K562 (cell line): ENCODE measurements around the gene ZNHIT6. TPM values are rescaled to one million over a fixed set of nuclear protein-coding genes. Genes with fewer than 3 reads are reported as not detected.

Experiments
- ATAC-seq: fragments of 200-7000 bp; cut with Tn5 transposase; 3 replicates; pipeline ENCODE4 v1.9.1; 2020; ENCODE audit warnings: moderate library complexity
- BruUV-seq: library from RNA; stranded (reverse); fragments of 400-500 nt; replicated peaks from 2 replicates; lab custom pipeline; 2021; lab: Mats Ljungman, UMichigan
- CTCF ChIA-PET: fragments of 300-600 bp; formaldehyde crosslinking; extraction: SDS; loops from one replicate; lab custom pipeline; 2021; ENCODE audit warnings: low intra/inter-chr PET ratio; lab: Yijun Ruan, JAX
- POLR2A ChIA-PET: fragments of 300-600, 350-650 bp; sonication (Branson Sonifier 250); formaldehyde crosslinking; extraction: SDS; loops from one replicate; lab custom pipeline; 2021; ENCODE audit warnings: antibody characterized with exemption, inconsistent platforms; lab: Yijun Ruan, JAX
- DNase-seq, 4 experiments: peaks; one replicate each; pipeline versions ENCODE4 v3.0.0 to v3.0.0-alpha.2; 2011 to 2018; ENCODE audit warnings: low spot score in 3 of 4, mixed read lengths in 3 of 4; ENCODE audit errors: extremely low read depth in 1 of 4
- FAIRE-seq: peaks from 2 replicates; lab custom pipeline; 2011; peaks lifted over from hg19 to GRCh38; lab: Jason Lieb, UNC
- H2AFZ ChIP-seq: 2 replicates; pipeline ENCODE4 v1.6.0; 2011; ENCODE audit warnings: low read depth, low read length, control low read depth, inconsistent platforms
- H3K27ac ChIP-seq: fragments of 200-600 bp; 3 replicates; pipeline ENCODE4 v1.8.0; 2011; ENCODE audit warnings: low read depth, mild to moderate bottlenecking, control low read depth, inconsistent platforms, low read length, moderate library complexity, mixed read lengths; ENCODE audit errors: extremely low read depth
- H3K27me3 ChIP-seq, 2 experiments: fragments of 300-600 bp in 1 of 2; 2 replicates in 1 of 2; 3 replicates in 1 of 2; pipeline versions ENCODE4 v1.6.0 to v1.8.0; 2011; ENCODE audit warnings: inconsistent platforms in 2 of 2, low read length in 2 of 2, mild to moderate bottlenecking in 1 of 2, mixed read lengths in 1 of 2, moderate library complexity in 1 of 2; ENCODE audit not compliant: control insufficient read depth in 2 of 2, insufficient read depth in 2 of 2
- H3K36me3 ChIP-seq: fragments of 300-600 bp; 3 replicates; pipeline ENCODE4 v1.8.0; 2011; ENCODE audit warnings: mild to moderate bottlenecking, low read length, inconsistent platforms; ENCODE audit not compliant: control insufficient read depth, insufficient read depth
- H3K4me1 ChIP-seq, 2 experiments: fragments of 200-600 bp in 1 of 2; replicated peaks in 1 of 2; 2 replicates in 1 of 2; 3 replicates in 1 of 2; pipeline versions ENCODE4 v1.5.1 to v1.8.0; 2011; ENCODE audit warnings: inconsistent platforms in 2 of 2, low read length in 2 of 2, mild to moderate bottlenecking in 1 of 2, mixed read lengths in 1 of 2, moderate library complexity in 1 of 2; ENCODE audit not compliant: control insufficient read depth in 2 of 2, insufficient read depth in 2 of 2
- H3K4me2 ChIP-seq: 2 replicates; pipeline ENCODE4 v1.6.1; 2011; ENCODE audit warnings: low read length, control low read depth, inconsistent platforms, mixed read lengths; ENCODE audit not compliant: insufficient read depth
- H3K4me3 ChIP-seq: fragments of 200-600 bp; sonication (generic), shearing (Covaris generic); 2 replicates; pipeline ENCODE4 v1.5.1; 2016; ENCODE audit warnings: control low read depth, inconsistent platforms
- H3K79me2 ChIP-seq: fragments of 200-600 bp; 3 replicates; pipeline ENCODE4 v1.8.0; 2011; ENCODE audit warnings: low read length, inconsistent platforms; ENCODE audit not compliant: control insufficient read depth, insufficient read depth
- H3K9ac ChIP-seq, 2 experiments: 2 replicates each; pipeline versions ENCODE4 v1.6.0 to v1.6.1; 2011; ENCODE audit warnings: low read depth in 2 of 2, low read length in 2 of 2, control low read depth in 1 of 2, inconsistent platforms in 1 of 2, mild to moderate bottlenecking in 1 of 2, mixed read lengths in 1 of 2; ENCODE audit not compliant: insufficient read depth in 1 of 2
- H3K9me1 ChIP-seq: one replicate; pipeline ENCODE4 v1.6.0; 2011; ENCODE audit warnings: inconsistent platforms, mild to moderate bottlenecking, low read length, moderate library complexity; ENCODE audit not compliant: control insufficient read depth, insufficient read depth
- H3K9me3 ChIP-seq: replicated peaks from 2 replicates; pipeline ENCODE4 v1.5.1; 2011; ENCODE audit warnings: low read depth, low read length, inconsistent platforms; ENCODE audit not compliant: control insufficient read depth, insufficient read depth
- H4K20me1 ChIP-seq: replicated peaks from 2 replicates; pipeline ENCODE4 v1.6.1; 2011; ENCODE audit warnings: low read length, inconsistent platforms, mixed read lengths; ENCODE audit not compliant: control insufficient read depth, insufficient read depth
- CHD4 ChIP-seq: fragments of 200-600 bp; sonication (generic); IDR thresholded peaks from 3 replicates; pipeline ENCODE4 v1.6.1; 2012; ENCODE audit warnings: low read depth, mild to moderate bottlenecking, mixed read lengths, low read length, inconsistent platforms; ENCODE audit not compliant: insufficient read depth, insufficient replicate concordance, poor library complexity, severe bottlenecking
- FOXP1 ChIP-seq: sonication (generic); formaldehyde crosslinking; IDR thresholded peaks from 2 replicates; pipeline ENCODE4 v1.8.0; 2022; ENCODE audit warnings: mild to moderate bottlenecking, missing genetic modification reagents
- HSF4 ChIP-seq: fragments of 250-450 bp; sonication (Bioruptor Pico); IDR thresholded peaks from 2 replicates; pipeline ENCODE4 v2.1.2; 2022; ENCODE audit warnings: mild to moderate bottlenecking, moderate library complexity, borderline replicate concordance
- MXI1 ChIP-seq: IDR thresholded peaks from 2 replicates; pipeline ENCODE4 v1.6.1; 2011; ENCODE audit warnings: low read depth, mild to moderate bottlenecking, improper control_type of control experiment, low read length
- PATZ1 ChIP-seq: fragments of 250-450 bp; sonication (Bioruptor Pico); IDR thresholded peaks from 2 replicates; pipeline ENCODE4 v1.5.0; 2020; ENCODE audit warnings: mild to moderate bottlenecking, borderline replicate concordance
- POLR2G ChIP-seq: fragments of 200-400 bp; formaldehyde crosslinking; IDR thresholded peaks from 2 replicates; pipeline ENCODE4 v1.6.1; 2017; ENCODE audit warnings: low read depth, mild to moderate bottlenecking, antibody characterized with exemption, low read length, moderate library complexity
- POU5F1 ChIP-seq: fragments of 150-350 bp; IDR thresholded peaks from 2 replicates; pipeline ENCODE4 v1.6.1; 2014; ENCODE audit warnings: borderline replicate concordance, low read length, low read depth, mild to moderate bottlenecking; ENCODE audit not compliant: partially characterized antibody
- SMAD4 ChIP-seq: fragments of 250-450 bp; sonication (Bioruptor Pico); conservative IDR thresholded peaks from 2 replicates; pipeline ENCODE4 v1.8.0; 2021; ENCODE audit warnings: inconsistent platforms, mild to moderate bottlenecking, moderate library complexity
- VEZF1 ChIP-seq: fragments of 200-800 bp; sonication (Bioruptor generic); IDR thresholded peaks from 2 replicates; pipeline ENCODE4 v1.6.1; 2017; ENCODE audit warnings: missing genetic modification characterization, missing compliant biosample characterization
- ZNF316 ChIP-seq: fragments of 450-650 bp; IDR thresholded peaks from 2 replicates; pipeline ENCODE4 v1.6.1; 2016
- WGBS: fragments of 100-300 bp; shearing (Covaris generic); methylation state at CpG from one replicate; pipeline ENCODE4 v1.1.6; 2016; ENCODE audit warnings: low coverage, mixed read lengths; ENCODE audit not compliant: insufficient coverage; ENCODE audit errors: missing lambda C conversion rate; 5-methylcytosine and 5-hydroxymethylcytosine counted together
- in situ Hi-C: fragments of 300-500 bp; cut with MboI; formaldehyde crosslinking; loops from 4 replicates; pipeline ENCODE4 v1.15.0; 2018; ENCODE audit warnings: inconsistent platforms, mixed read lengths
- intact Hi-C: fragments of 100-400 bp; cut with micrococcal nuclease; formaldehyde crosslinking; loops from 2 replicates; pipeline ENCODE4 v1.14.2; 2022
- polyA plus RNA-seq, 8 experiments: library from polyadenylated mRNA; depleted of rRNA in 4 of 8; stranded (reverse) in 5 of 8; unstranded in 3 of 8; fragments of >200 nt; fragmentation: Nextera tagmentation in 2 of 8; fragmentation: Illumina TruSeq in 1 of 8; extraction: Ambion mirVana in 2 of 8; extraction: Trizol in 1 of 8; gene quantifications; 2 replicates each; pipeline versions ENCODE4 v1.2.1 to v1.2.3, GENCODE V29; 2011 to 2014; ENCODE audit warnings: inconsistent platforms in 1 of 8, missing spikeins in 1 of 8
- total RNA-seq, 7 experiments: library from RNA; depleted of rRNA in 6 of 7; stranded (reverse); fragments of >200 nt in 6 of 7; fragmentation: Illumina TruSeq in 2 of 7; extraction: Trizol in 2 of 7; gene quantifications; 2 replicates each; pipeline versions ENCODE4 v1.2.1 to v1.2.3, GENCODE V29; 2011 to 2021; ENCODE audit warnings: low replicate concordance in 1 of 7

Gene ZNHIT6
- total and polyA plus RNA-seq, 9 of the 15 experiments (the other 6 are each of a cell fraction or from before 2014, with no cell fraction given): 15.4 to 37.6 (median 21.7) TPM

GRCh38 chr1:85655315-85655714, 52.9 kb downstream of the ZNHIT6 start:
- CTCF ChIA-PET: no interaction called here
- 85% methylated on average over 1 of the region's 1 CpG for WGBS

GRCh38 chr1:85654066-85654782, 54.0 kb downstream of the ZNHIT6 start:
- Histone ChIP-seq H3K36me3 (peaks cover 41% of the 10 kb centered on the region; the same call in 2 of the 3 replicates), H3K27ac (no peak overlapping the region), H3K4me1 (no peaks in the 10 kb centered on the region), H3K9ac (no peak overlapping the region), H3K27me3 (no peaks in the 10 kb centered on the region), H3K4me2 (no peak overlapping the region), H4K20me1 (no peaks in the 10 kb centered on the region), H3K4me3 (no peak overlapping the region), H3K79me2 (no peaks in the 10 kb centered on the region), H2AFZ (no peak overlapping the region), H3K9me3 (no peaks in the 10 kb centered on the region), H3K9me1 (no peaks in the 10 kb centered on the region)
- no TSS peak for BruUV-seq
- no peak for ATAC-seq
- CTCF ChIA-PET: no interaction called here
- in situ Hi-C loops (no loop called here), intact Hi-C loops (no loop called here)
- DNase-seq: no peak
- FAIRE-seq: no peak
- POLR2A ChIA-PET: interaction anchor here (0.5 kb wide), 1 partner anchor 474 kb away, joined by 3 read pairs; no protein-coding TSS in a partner anchor
- 77% methylated on average over 6 of the region's 6 CpGs for WGBS
- TF ChIP-seq CHD4: no peak
- TF ChIP-seq SMAD4 (CRISPR knock-in tag): no peak
- no peak for TF ChIP-seq POU5F1
- no peak for TF ChIP-seq VEZF1
- no peak for TF ChIP-seq POLR2G
- no peak for TF ChIP-seq MXI1
- TF ChIP-seq HSF4 (CRISPR knock-in tag): no peak
- TF ChIP-seq PATZ1 (CRISPR knock-in tag): no peak

More at GRCh38 chr1:85655315-85655714, 52.9 kb downstream of the ZNHIT6 start:
- in situ Hi-C loops: no loop called here
- Histone ChIP-seq H3K4me3 (no peak overlapping the region), H3K9me3 (no peaks in the 10 kb centered on the region), H3K9me1 (no peaks in the 10 kb centered on the region), H3K4me2 (no peak overlapping the region), H3K27me3 (no peaks in the 10 kb centered on the region), H3K9ac (no peak overlapping the region), H3K27ac (no peak overlapping the region), H3K79me2 (no peaks in the 10 kb centered on the region), H3K4me1 (no peaks in the 10 kb centered on the region), H2AFZ (no peak overlapping the region), H3K36me3 (peaks cover 42% of the 10 kb centered on the region; the same call in 2 of the 3 replicates), H4K20me1 (no peaks in the 10 kb centered on the region)
- TF ChIP-seq FOXP1 (CRISPR knock-in tag) (no peak), ZNF316 (peak; percentile 40; the same call in 1 of the 2 replicates)
- FAIRE-seq (no peak), ATAC-seq (no peak), DNase-seq (no peak)
- POLR2A ChIA-PET: no interaction called here
- BruUV-seq: no TSS peak
- intact Hi-C loops: no loop called here
